Neural cell (in vitro differentiated cells): ENCODE results near the gene OR56A3. TPM values are rescaled to one million over a fixed set of nuclear protein-coding genes. Genes with fewer than 3 reads are reported as not detected.

Experiments used
- H2AFZ ChIP-seq: fragments of 200-600, 300-800 bp; sonication (generic), shearing (Covaris generic); 2 replicates; pipeline ENCODE4 v1.6.0; 2014; ENCODE audit warnings: low read depth, mild to moderate bottlenecking, antibody characterized with exemption, low read length, moderate library complexity
- H3F3A ChIP-seq: fragments of 200-600 bp; shearing (Covaris generic); 2 replicates; pipeline ENCODE4 v1.6.1; 2016; ENCODE audit warnings: mild to moderate bottlenecking, moderate library complexity, mixed read lengths, antibody characterized with exemption, low read length; ENCODE audit not compliant: insufficient read depth, poor library complexity, severe bottlenecking
- H3K27ac ChIP-seq: fragments of 200-600, 300-800 bp; sonication (generic), shearing (Covaris generic); 2 replicates; pipeline ENCODE4 v1.5.1; 2014; ENCODE audit warnings: mild to moderate bottlenecking, low read length, moderate library complexity
- H3K27me3 ChIP-seq: fragments of 300-800, 200-600 bp; sonication (generic), shearing (Covaris generic); 2 replicates; pipeline ENCODE4 v1.6.0; 2014; ENCODE audit warnings: mild to moderate bottlenecking, low read depth, low read length, moderate library complexity; ENCODE audit not compliant: insufficient read depth
- H3K36me3 ChIP-seq: fragments of 300-800, 200-600 bp; sonication (generic), shearing (Covaris generic); 2 replicates; pipeline ENCODE4 v1.5.1; 2014; ENCODE audit warnings: mild to moderate bottlenecking, antibody characterized with exemption, low read length, moderate library complexity; ENCODE audit not compliant: insufficient read depth
- H3K4me2 ChIP-seq: fragments of 300-800, 200-600 bp; sonication (generic), shearing (Covaris generic); 2 replicates; pipeline ENCODE4 v1.6.0; 2014; ENCODE audit warnings: mild to moderate bottlenecking, low read length
- H3K4me3 ChIP-seq: fragments of 300-800, 200-600 bp; sonication (generic), shearing (Covaris generic); 2 replicates; pipeline ENCODE4 v1.5.1; 2014; ENCODE audit warnings: mild to moderate bottlenecking, low read length, moderate library complexity
- H3K79me2 ChIP-seq: fragments of 200-600 bp; shearing (Covaris generic); replicated peaks from 2 replicates; pipeline ENCODE4 v1.6.0; 2014; ENCODE audit warnings: mild to moderate bottlenecking, low read length, moderate library complexity; ENCODE audit not compliant: insufficient read depth
- H3K9ac ChIP-seq: fragments of 300-800, 200-600 bp; sonication (generic), shearing (Covaris generic); 2 replicates; pipeline ENCODE4 v1.6.1; 2016; ENCODE audit warnings: mild to moderate bottlenecking, low read length, mixed read lengths
- H3K9me2 ChIP-seq: fragments of 200-600 bp; shearing (Covaris generic); 2 replicates; pipeline ENCODE4 v1.6.1; 2016; ENCODE audit warnings: mild to moderate bottlenecking, low read length, mixed read lengths; ENCODE audit not compliant: insufficient read depth
- H3K9me3 ChIP-seq: fragments of 200-600, 300-800 bp; sonication (generic), shearing (Covaris generic); 2 replicates; pipeline ENCODE4 v1.6.1; 2016; ENCODE audit warnings: mild to moderate bottlenecking, mixed run types, low read length, moderate library complexity, mixed read lengths
- H4K20me1 ChIP-seq: fragments of 200-600 bp; shearing (Covaris generic); 2 replicates; pipeline ENCODE4 v1.6.1; 2016; ENCODE audit warnings: mild to moderate bottlenecking, mixed run types; ENCODE audit not compliant: insufficient read depth
- CTCF ChIP-seq: fragments of 450-650 bp; IDR thresholded peaks from 2 replicates; pipeline ENCODE4 v1.5.1; 2014; ENCODE audit warnings: antibody characterized with exemption, mild to moderate bottlenecking, moderate library complexity; ENCODE audit not compliant: poor library complexity, severe bottlenecking
- EP300 ChIP-seq: fragments of 450-650 bp; conservative IDR thresholded peaks from 2 replicates; pipeline ENCODE4 v1.6.1; 2014; ENCODE audit warnings: antibody characterized with exemption, mild to moderate bottlenecking, moderate library complexity; ENCODE audit not compliant: poor library complexity, severe bottlenecking
- EZH2 ChIP-seq: fragments of 200-600, 300-800 bp; shearing (Covaris generic), sonication (generic); IDR thresholded peaks from 2 replicates; pipeline ENCODE4 v1.6.1; 2014; ENCODE audit warnings: antibody characterized with exemption, low read length, borderline replicate concordance, mild to moderate bottlenecking; ENCODE audit not compliant: insufficient read depth, poor library complexity, severe bottlenecking
- MXI1 ChIP-seq: fragments of 450-650 bp; conservative IDR thresholded peaks from 2 replicates; pipeline ENCODE4 v1.6.1; 2014; ENCODE audit warnings: antibody characterized with exemption, mild to moderate bottlenecking; ENCODE audit not compliant: poor library complexity, severe bottlenecking
- POLR2AphosphoS5 ChIP-seq: IDR thresholded peaks from 2 replicates; pipeline ENCODE4 v1.6.1; 2012
- RAD21 ChIP-seq: fragments of 450-650 bp; conservative IDR thresholded peaks from 2 replicates; pipeline ENCODE4 v1.6.1; 2014; ENCODE audit warnings: antibody characterized with exemption, mild to moderate bottlenecking, moderate library complexity
- REST ChIP-seq: IDR thresholded peaks from 2 replicates; pipeline ENCODE4 v1.6.1; 2012; ENCODE audit warnings: borderline replicate concordance
- SMC3 ChIP-seq: fragments of 450-650 bp; conservative IDR thresholded peaks from 2 replicates; pipeline ENCODE4 v1.6.1; 2014; ENCODE audit warnings: antibody characterized with exemption, mild to moderate bottlenecking, moderate library complexity; ENCODE audit not compliant: poor library complexity
- TAF1 ChIP-seq: IDR thresholded peaks from 2 replicates; pipeline ENCODE4 v1.6.1; 2012; ENCODE audit warnings: low read depth
- polyA plus RNA-seq: library from polyadenylated mRNA; depleted of rRNA; stranded (reverse); fragments of >200 nt; gene quantifications from 2 replicates; pipeline ENCODE4 v1.2.3, GENCODE V29; 2014

Gene OR56A3
- polyA plus RNA-seq, 1 donor from 2014 or later, result not detected

DNA sequence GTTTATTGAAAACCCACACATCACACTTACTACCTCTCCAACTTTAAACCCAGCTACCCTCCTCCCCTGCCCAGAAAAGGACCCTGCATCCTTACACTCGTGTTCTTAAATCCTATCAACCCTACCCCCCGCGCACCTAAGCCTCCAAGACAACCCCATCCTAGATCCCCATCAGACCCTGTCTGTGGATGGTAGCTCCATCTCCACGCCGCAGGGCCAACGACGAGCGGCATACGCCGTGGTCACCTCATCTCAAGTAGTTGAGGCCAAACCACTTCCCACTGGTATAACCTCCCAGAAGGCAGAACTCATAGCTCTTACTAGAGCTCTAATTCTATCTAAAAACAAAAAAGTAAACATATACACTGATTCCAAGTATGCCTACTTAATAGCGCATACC, 9.4 kb upstream of the OR56A3 start:
- H2AFZ ChIP-seq, result no peak overlapping the region
- no peak for TF ChIP-seq EZH2
- TF ChIP-seq SMC3, result no peak
- TF ChIP-seq RAD21, result no peak
- no peak for TF ChIP-seq EP300
- no peak for TF ChIP-seq POLR2AphosphoS5
- TF ChIP-seq REST, result no peak
- TF ChIP-seq MXI1, result no peak
- TF ChIP-seq CTCF, result no peak
- TF ChIP-seq TAF1, result no peak

GRCh38 chr11:5933116-5933515, 8.9 kb upstream of the OR56A3 start:
- Histone ChIP-seq H3F3A (no peaks in the 10 kb centered on the region), H3K9me2 (no peaks in the 10 kb centered on the region), H3K4me3 (no peak overlapping the region), H4K20me1 (no peaks in the 10 kb centered on the region), H3K79me2 (no peaks in the 10 kb centered on the region), H3K27ac (no peak overlapping the region), H3K9ac (no peak overlapping the region), H2AFZ (no peak overlapping the region), H3K27me3 (no peaks in the 10 kb centered on the region), H3K9me3 (no peaks in the 10 kb centered on the region), H3K36me3 (no peaks in the 10 kb centered on the region), H3K4me2 (no peak overlapping the region)
- TF ChIP-seq MXI1 (no peak), EZH2 (no peak), POLR2AphosphoS5 (no peak), REST (no peak), CTCF (no peak), SMC3 (no peak), EP300 (no peak), RAD21 (no peak), TAF1 (no peak)

More for the DNA sequence above, 9.4 kb upstream of the OR56A3 start:
- H3K27ac ChIP-seq, result no peak overlapping the region
- no peaks in the 10 kb centered on the region for H3K27me3 ChIP-seq
- H3K36me3 ChIP-seq, result no peaks in the 10 kb centered on the region
- no peak overlapping the region for H3K9ac ChIP-seq
- H3K9me3 ChIP-seq, result no peaks in the 10 kb centered on the region
- H3F3A ChIP-seq, result no peaks in the 10 kb centered on the region
- H3K4me3 ChIP-seq, result no peak overlapping the region
- no peaks in the 10 kb centered on the region for H3K79me2 ChIP-seq
- no peaks in the 10 kb centered on the region for H4K20me1 ChIP-seq
- H3K4me2 ChIP-seq, result no peak overlapping the region
- H3K9me2 ChIP-seq, result no peaks in the 10 kb centered on the region
